Mucosa of descending colon (tissue), 3 donors: ENCODE data around the gene MAN1B1. TPM values are rescaled to one million over a fixed set of nuclear protein-coding genes. Genes with fewer than 3 reads are reported as not detected.

Source experiments
- ATAC-seq: fragments of 200-7000 bp; cut with Tn5 transposase; one replicate; pipeline ENCODE4 v1.9.1; 2020; ENCODE audit warnings: mild to moderate bottlenecking, moderate library complexity
- DNase-seq, 3 donors: peaks; one replicate each; pipeline ENCODE4 v3.0.0-alpha.2; 2020
- H3K36me3 ChIP-seq: fragments of 200-600 bp; one replicate; pipeline ENCODE4 v1.8.0; 2021; ENCODE audit warnings: low read depth, mild to moderate bottlenecking
- H3K4me1 ChIP-seq: fragments of 200-600 bp; one replicate; pipeline ENCODE4 v1.8.0; 2021; ENCODE audit warnings: low read depth, mild to moderate bottlenecking
- H3K4me3 ChIP-seq: fragments of 200-600 bp; one replicate; pipeline ENCODE4 v1.8.0; 2021; ENCODE audit warnings: mild to moderate bottlenecking
- H3K9me3 ChIP-seq: fragments of 200-600 bp; one replicate; pipeline ENCODE4 v1.8.0; 2021; ENCODE audit warnings: mild to moderate bottlenecking
- intact Hi-C, 2 donors: fragments of 100-400 bp; cut with DNase I in 1 of 2; cut with micrococcal nuclease in 1 of 2; formaldehyde crosslinking; loops; one replicate each; pipeline versions ENCODE4 v1.11.0 to v1.11.1; 2022; cut with DNase I, micrococcal nuclease
- total RNA-seq, 3 donors: library from RNA; stranded (reverse); fragmentation: NEBNext Ultra II Directional in 2 of 3; extraction: Animal tissue kit (Norgen Biotek cat#: 25700) in 2 of 3; gene quantifications; one replicate each; pipeline versions ENCODE4 v1.2.1 to v1.2.4, GENCODE V29; 2021 to 2023
- TF ChIP-seq, protein P1 (sequence below): fragments of 200-600 bp; IDR thresholded peaks from one replicate; pipeline ENCODE4 v1.8.0; 2022; ENCODE audit warnings: antibody characterized with exemption, mild to moderate bottlenecking
- donor health status: DM: no; HTN: no; CAD: no; lungs with moderate emphysema.
- donor health status: DM: no; HTN: no; CAD: no.
- donor health status: DM: no; HTN: yes; CAD: no.

MAN1B1 gene
- total RNA-seq, 3 donors from 2014 or later, result 36.1 to 55.4 (median 52.7) TPM

GRCh38 chr9:137075275-137075775 lies 11.5 kb upstream of the MAN1B1 start:
- intact Hi-C loops, result no loop called here
- no peak overlapping the region for H3K4me3 ChIP-seq
- DNase-seq (no peak), ATAC-seq (no peak)
- H3K9me3 ChIP-seq, result no peaks in the 10 kb centered on the region
- TF ChIP-seq, protein P1, sequence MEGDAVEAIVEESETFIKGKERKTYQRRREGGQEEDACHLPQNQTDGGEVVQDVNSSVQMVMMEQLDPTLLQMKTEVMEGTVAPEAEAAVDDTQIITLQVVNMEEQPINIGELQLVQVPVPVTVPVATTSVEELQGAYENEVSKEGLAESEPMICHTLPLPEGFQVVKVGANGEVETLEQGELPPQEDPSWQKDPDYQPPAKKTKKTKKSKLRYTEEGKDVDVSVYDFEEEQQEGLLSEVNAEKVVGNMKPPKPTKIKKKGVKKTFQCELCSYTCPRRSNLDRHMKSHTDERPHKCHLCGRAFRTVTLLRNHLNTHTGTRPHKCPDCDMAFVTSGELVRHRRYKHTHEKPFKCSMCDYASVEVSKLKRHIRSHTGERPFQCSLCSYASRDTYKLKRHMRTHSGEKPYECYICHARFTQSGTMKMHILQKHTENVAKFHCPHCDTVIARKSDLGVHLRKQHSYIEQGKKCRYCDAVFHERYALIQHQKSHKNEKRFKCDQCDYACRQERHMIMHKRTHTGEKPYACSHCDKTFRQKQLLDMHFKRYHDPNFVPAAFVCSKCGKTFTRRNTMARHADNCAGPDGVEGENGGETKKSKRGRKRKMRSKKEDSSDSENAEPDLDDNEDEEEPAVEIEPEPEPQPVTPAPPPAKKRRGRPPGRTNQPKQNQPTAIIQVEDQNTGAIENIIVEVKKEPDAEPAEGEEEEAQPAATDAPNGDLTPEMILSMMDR, result no peak
- H3K36me3 ChIP-seq, result no peaks in the 10 kb centered on the region
- H3K4me1 ChIP-seq, result peaks cover 29% of the 10 kb centered on the region

GRCh38 chr9:137076636-137077009 lies 10.2 kb upstream of the MAN1B1 start:
- ATAC-seq (no peak), DNase-seq (no peak)
- Histone ChIP-seq H3K36me3 (no peaks in the 10 kb centered on the region), H3K4me1 (peaks cover 21% of the 10 kb centered on the region), H3K9me3 (no peaks in the 10 kb centered on the region), H3K4me3 (no peak overlapping the region)
- intact Hi-C loops, result no loop called here
- TF ChIP-seq, protein P1, result no peak

- intact Hi-C loops, result no loop called here
- ATAC-seq, result peak; percentile 52
- TF ChIP-seq, protein P1, result no peak
Observed at GRCh38 chr9:137077010-137077747, 9.6 kb upstream of the MAN1B1 start, which contains the start of gene UAP1L1. UAP1L1 (plus strand) TSS chr9:137077517; CDS start chr9:137077533, 16 bp downstream.

GRCh38 chr9:137077758-137078693 lies 8.8 kb upstream of the MAN1B1 start:
- DNase-seq, result peak; percentile 66 to 84 (median 74)

More at GRCh38 chr9:137077010-137077747, 9.6 kb upstream of the MAN1B1 start, which contains the start of gene UAP1L1:
- Histone ChIP-seq H3K36me3 (no peaks in the 10 kb centered on the region), H3K4me3 (peak within 1 kb of the TSS; percentile 31), H3K9me3 (no peaks in the 10 kb centered on the region), H3K4me1 (peaks cover 21% of the 10 kb centered on the region)
- peak; percentile 79 to 91 (median 83) for DNase-seq

More at GRCh38 chr9:137077758-137078693, 8.8 kb upstream of the MAN1B1 start:
- Histone ChIP-seq H3K9me3 (no peaks in the 10 kb centered on the region), H3K4me1 (peaks cover 21% of the 10 kb centered on the region), H3K36me3 (no peaks in the 10 kb centered on the region), H3K4me3 (peak overlapping the region; percentile 31)
- peak; percentile 19 for ATAC-seq
- intact Hi-C loops, result no loop called here
- TF ChIP-seq, protein P1, result no peak
